NT2/D1 (cell line): ENCODE results near the gene THAP5.

Experiments
- DNase-seq: peaks from one replicate; pipeline ENCODE4 v3.0.0-alpha.2; 2011; ENCODE audit warnings: low read depth, low spot score
- H3K27me3 ChIP-seq: 2 replicates; pipeline ENCODE4 v1.6.0; 2011; ENCODE audit warnings: mild to moderate bottlenecking; ENCODE audit not compliant: insufficient read length, insufficient read depth
- H3K36me3 ChIP-seq: 2 replicates; pipeline ENCODE4 v1.6.1; 2011; ENCODE audit warnings: mild to moderate bottlenecking, low read length, mixed read lengths; ENCODE audit not compliant: insufficient read depth, insufficient read length
- H3K4me1 ChIP-seq: 2 replicates; pipeline ENCODE4 v1.5.1; 2011; ENCODE audit not compliant: insufficient read depth, insufficient read length
- H3K4me3 ChIP-seq: 2 replicates; pipeline ENCODE4 v1.5.1; 2011; ENCODE audit warnings: low read depth; ENCODE audit not compliant: insufficient read length
- H3K9ac ChIP-seq: 2 replicates; pipeline ENCODE4 v1.6.0; 2011; ENCODE audit warnings: low read depth; ENCODE audit not compliant: insufficient read length
- H3K9me3 ChIP-seq: 2 replicates; pipeline ENCODE4 v1.5.1; 2011; ENCODE audit warnings: mild to moderate bottlenecking, low read length; ENCODE audit not compliant: insufficient read depth
- SUZ12 ChIP-seq: IDR thresholded peaks from 2 replicates; pipeline ENCODE4 v1.6.1; 2011; ENCODE audit not compliant: insufficient read length, insufficient read depth; ENCODE audit errors: extremely low read depth
- YY1 ChIP-seq: IDR thresholded peaks from 2 replicates; pipeline ENCODE4 v1.6.1; 2011; ENCODE audit not compliant: insufficient read length, insufficient read depth
- ZNF274 ChIP-seq: IDR thresholded peaks from 2 replicates; pipeline ENCODE4 v1.6.1; 2011; ENCODE audit warnings: mild to moderate bottlenecking, low read depth, low read length

The THAP5 gene

DNA sequence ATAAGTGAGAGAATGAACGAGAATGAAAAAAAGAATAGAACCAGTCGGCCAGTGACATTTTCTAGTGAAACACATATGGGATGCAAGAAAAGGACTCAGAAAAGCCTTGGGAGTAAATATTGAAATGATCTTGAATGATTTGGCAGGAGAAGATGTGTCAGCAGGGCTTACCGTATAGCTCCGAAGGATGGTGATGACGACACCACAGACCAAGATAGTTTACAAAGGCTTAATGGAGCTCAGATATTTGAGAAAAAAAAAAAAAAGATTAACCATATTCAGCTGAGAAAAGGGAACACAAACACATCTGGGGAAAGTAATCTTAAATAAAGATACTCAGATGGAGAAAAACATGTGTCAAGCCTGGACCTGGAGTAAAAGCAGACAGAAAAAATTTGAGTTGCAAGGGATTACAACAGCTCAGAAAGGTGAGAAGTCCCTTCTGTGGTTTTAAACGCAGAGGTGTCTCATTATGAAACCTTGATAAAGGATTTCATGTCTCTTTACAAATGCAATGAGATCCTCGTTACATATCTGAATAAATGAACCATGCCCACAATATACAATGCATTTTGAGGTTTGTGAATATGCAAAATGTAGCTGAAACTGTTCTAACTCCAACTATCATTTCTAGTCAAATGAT lies 36.2 kb upstream of the THAP5 start:
- Histone ChIP-seq H3K27me3 (no peaks in the 10 kb centered on the region), H3K36me3 (no peaks in the 10 kb centered on the region), H3K4me1 (no peaks in the 10 kb centered on the region), H3K4me3 (no peak overlapping the region), H3K9ac (no peak overlapping the region), H3K9me3 (no peaks in the 10 kb centered on the region)
- no peak for DNase-seq
- TF ChIP-seq YY1 (no peak), SUZ12 (no peak), ZNF274 (no peak)

DNA sequence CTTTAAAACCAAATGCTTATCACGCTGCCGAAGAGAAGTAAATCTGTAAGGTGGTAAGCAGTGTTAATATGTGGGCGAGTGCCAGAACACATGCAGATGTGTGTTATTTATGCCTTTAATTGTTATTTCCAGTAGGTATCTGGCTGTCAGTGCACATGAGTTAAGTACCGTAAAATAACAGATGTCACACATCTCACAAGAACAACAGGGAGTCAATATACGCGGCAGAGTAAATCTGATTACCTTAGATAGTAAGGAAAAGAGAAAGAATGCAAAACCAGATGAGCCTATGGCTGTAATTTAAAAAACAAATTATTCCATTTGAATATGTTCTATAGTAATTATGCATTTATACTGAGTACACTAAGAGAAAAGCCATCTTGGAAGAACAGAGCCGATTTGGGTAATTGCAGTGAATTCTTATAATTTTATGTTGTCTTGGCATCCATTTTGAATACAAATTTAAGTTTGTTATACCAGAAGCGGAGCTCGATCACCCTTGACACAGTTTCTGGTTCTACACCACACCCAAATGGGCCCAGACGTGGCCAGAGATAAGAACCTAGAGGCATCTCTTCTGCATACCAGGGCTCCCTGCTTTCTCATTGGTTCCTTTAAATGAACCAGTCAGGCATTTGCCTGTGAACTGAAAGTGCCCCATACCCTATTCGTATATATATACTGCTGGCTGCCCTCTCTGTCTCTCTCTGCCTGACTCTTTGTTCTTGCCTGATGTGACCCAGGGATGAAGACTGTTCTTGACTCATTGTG lies 35.0 kb upstream of the THAP5 start:
- Histone ChIP-seq H3K4me1 (no peaks in the 10 kb centered on the region), H3K27me3 (no peaks in the 10 kb centered on the region), H3K9ac (no peak overlapping the region), H3K4me3 (no peak overlapping the region), H3K9me3 (no peaks in the 10 kb centered on the region), H3K36me3 (no peaks in the 10 kb centered on the region)
- DNase-seq, result no peak
- TF ChIP-seq SUZ12, result no peak
- TF ChIP-seq ZNF274, result no peak
- TF ChIP-seq YY1, result no peak

DNA sequence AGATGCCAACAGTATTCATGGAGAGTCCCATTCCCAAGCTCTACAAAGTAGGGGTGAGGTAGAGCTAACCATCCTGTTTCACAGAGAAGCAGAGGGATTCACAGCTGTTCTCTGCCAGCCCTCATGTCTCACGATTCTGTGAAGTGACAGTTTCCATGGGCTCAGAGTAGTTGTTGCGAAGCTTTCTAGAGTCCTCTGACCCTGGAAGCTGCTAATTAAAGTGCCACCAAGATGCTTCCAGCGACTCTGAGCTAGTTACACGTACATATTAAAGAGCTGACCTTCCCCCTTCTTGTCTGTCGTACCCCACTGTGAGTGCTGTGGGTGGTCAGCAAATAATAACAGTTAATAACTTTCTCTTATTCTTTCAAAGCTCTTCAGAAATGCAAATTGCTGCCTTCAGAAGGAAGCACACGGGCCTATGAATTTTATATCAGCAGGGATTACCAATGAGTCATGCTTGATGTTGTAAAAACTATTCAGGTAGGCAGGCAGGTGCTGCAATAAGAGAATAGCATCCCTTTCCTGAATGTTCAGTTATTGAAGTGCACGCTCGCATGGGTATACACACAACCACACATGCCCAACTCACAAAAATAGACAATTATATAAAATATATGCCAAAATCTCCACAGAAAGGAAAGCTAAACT lies 34.3 kb upstream of the THAP5 start:
- DNase-seq, result no peak
- Histone ChIP-seq H3K9ac (no peak overlapping the region), H3K4me3 (no peak overlapping the region), H3K27me3 (no peaks in the 10 kb centered on the region), H3K9me3 (no peaks in the 10 kb centered on the region), H3K36me3 (no peaks in the 10 kb centered on the region), H3K4me1 (no peaks in the 10 kb centered on the region)
- TF ChIP-seq ZNF274 (no peak), YY1 (no peak), SUZ12 (no peak)

DNA sequence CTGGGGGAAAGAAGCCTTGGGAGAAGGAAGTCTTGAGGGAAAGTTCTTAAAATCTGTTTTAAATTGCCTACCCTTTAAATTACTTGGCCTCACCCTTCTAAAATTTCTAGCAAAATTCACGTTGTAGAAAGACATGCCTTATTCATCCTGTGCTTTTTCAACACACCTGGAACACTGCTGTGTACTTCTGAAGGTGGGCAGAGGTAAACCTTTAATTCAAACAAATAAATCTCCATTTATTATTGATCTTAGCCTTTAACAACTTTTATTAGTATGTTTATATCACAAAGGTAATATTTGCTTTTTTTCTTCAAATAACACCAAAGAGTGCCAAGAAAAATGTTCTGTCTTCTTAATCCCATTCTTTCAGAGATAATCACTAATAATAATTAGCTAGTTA lies 30.9 kb upstream of the THAP5 start:
- Histone ChIP-seq H3K9ac (no peak overlapping the region), H3K4me3 (no peak overlapping the region), H3K36me3 (no peaks in the 10 kb centered on the region), H3K27me3 (no peaks in the 10 kb centered on the region), H3K4me1 (no peaks in the 10 kb centered on the region), H3K9me3 (no peaks in the 10 kb centered on the region)
- no peak for DNase-seq
- TF ChIP-seq ZNF274 (no peak), SUZ12 (no peak), YY1 (no peak)

DNA sequence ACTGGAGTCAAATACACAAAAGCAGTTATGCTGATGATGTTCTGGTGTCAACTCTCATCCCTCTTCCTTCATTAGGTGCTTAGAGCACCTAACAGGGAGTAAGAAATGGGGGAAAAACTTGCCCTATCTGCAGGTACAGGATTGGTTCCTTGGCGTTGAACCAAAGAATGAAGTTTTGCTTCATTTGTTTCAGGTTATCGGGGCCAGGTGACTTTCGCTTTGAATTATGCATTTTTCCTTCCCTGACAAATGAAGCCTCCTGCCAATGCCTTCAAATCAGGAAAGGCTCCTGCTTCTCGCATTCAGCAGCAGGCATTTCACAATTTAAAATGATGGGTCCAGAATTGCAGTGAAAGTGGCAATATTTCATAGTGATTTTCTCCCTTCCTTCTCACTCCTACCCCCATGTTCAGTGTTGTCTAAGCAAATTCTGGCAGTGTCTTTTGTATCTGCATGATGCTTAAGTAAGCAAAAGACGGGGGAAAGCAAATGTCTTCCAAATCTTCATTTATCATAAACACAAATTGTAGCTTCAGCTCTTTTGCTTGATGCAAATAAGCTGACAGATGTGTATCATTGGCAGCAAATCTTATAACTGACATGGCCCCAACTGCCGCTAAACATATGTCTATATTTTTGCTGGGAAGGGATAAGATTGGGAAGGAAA lies 29.5 kb upstream of the THAP5 start:
- H3K27me3 ChIP-seq, result no peaks in the 10 kb centered on the region

DNA sequence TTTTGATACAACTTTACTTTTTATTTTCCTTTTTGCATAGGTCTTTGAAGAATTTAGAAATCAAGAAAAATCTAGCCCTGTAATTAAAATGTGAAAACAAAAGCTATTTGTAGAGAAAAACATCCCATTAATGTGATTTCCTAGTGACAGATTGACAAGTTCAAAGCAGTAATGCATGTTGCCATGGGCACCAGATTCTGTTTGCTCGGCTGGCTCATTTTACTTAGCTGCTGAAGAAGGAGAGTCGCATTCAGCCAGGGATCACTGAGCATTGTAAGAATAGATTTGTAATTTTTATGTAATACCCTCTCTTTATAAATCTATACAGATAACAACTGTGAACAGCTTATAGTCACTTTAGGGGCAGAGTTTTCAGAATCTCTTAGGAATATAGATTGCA lies 28.6 kb upstream of the THAP5 start:
- Histone ChIP-seq H3K4me3 (no peak overlapping the region), H3K27me3 (no peaks in the 10 kb centered on the region), H3K36me3 (no peaks in the 10 kb centered on the region), H3K4me1 (no peaks in the 10 kb centered on the region), H3K9ac (no peak overlapping the region), H3K9me3 (no peaks in the 10 kb centered on the region)
- DNase-seq, result no peak
- TF ChIP-seq SUZ12 (no peak), ZNF274 (no peak), YY1 (no peak)

More for the DNA sequence above, 29.5 kb upstream of the THAP5 start:
- Histone ChIP-seq H3K9ac (no peak overlapping the region), H3K4me1 (no peaks in the 10 kb centered on the region), H3K4me3 (no peak overlapping the region), H3K36me3 (no peaks in the 10 kb centered on the region), H3K9me3 (no peaks in the 10 kb centered on the region)
- no peak for DNase-seq
- TF ChIP-seq YY1, result no peak
- TF ChIP-seq SUZ12, result no peak
- TF ChIP-seq ZNF274, result no peak
